HG03378 (cell line): ENCODE results near the gene DDTL.
"Not testable (repeated sequence)": the region's sequence is repeated elsewhere in the genome, so short reads cannot be mapped to it uniquely, and the experiment has no call there.

ENCODE experiments used
- ATAC-seq: cut with Tn5 transposase; IDR thresholded peaks from one replicate; pipeline ENCODE4 v1.9.1; 2021; ENCODE audit warnings: mild to moderate bottlenecking, moderate library complexity; ENCODE audit not compliant: unreplicated experiment

DDTL gene

GRCh38 chr22:23969071-23969470 lies 2.4 kb downstream of the DDTL start:
- ATAC-seq, result no peak

GRCh38 chr22:23970201-23970641 lies 3.5 kb downstream of the DDTL start:
- no peak for ATAC-seq

GRCh38 chr22:23970816-23971486 lies 4.3 kb downstream of the DDTL start:
- no peak for ATAC-seq

- not testable (repeated sequence) for ATAC-seq
Observed at GRCh38 chr22:23971927-23972326, 5.2 kb downstream of the DDTL start.

GRCh38 chr22:23974345-23974744 lies 7.7 kb downstream of the DDTL start, which contains the start of gene DDT:
Gene DDT, minus strand, starts transcription at chr22:23974441. Its CDS starts 27 bp downstream, at chr22:23974414.
- peak; percentile 87 for ATAC-seq

GRCh38 chr22:23974836-23975352 lies 8.2 kb downstream of the DDTL start:
- ATAC-seq, result peak; percentile 25

- not testable (repeated sequence) for ATAC-seq
Observed at GRCh38 chr22:23977304-23977703, 10.6 kb downstream of the DDTL start.

GRCh38 chr22:23979557-23980240 lies 13.0 kb downstream of the DDTL start, which contains the start of gene GSTT2:
Gene GSTT2, plus strand, starts transcription at chr22:23980134.
- ATAC-seq, result not testable (repeated sequence)

- not testable (repeated sequence) for ATAC-seq
Observed at GRCh38 chr22:23980567-23980966, 13.9 kb downstream of the DDTL start.

GRCh38 chr22:23984430-23984829 lies 17.7 kb downstream of the DDTL start:
- no peak for ATAC-seq

- not testable (repeated sequence) for ATAC-seq
Observed at GRCh38 chr22:23986089-23986488, 19.4 kb downstream of the DDTL start.

- not testable (repeated sequence) for ATAC-seq
Observed at GRCh38 chr22:23986538-23987178, 20.0 kb downstream of the DDTL start.

- ATAC-seq, result not testable (repeated sequence)
Observed at GRCh38 chr22:23989583-23990244, 23.0 kb downstream of the DDTL start.

- not testable (repeated sequence) for ATAC-seq
Observed at GRCh38 chr22:23993080-23993479, 26.4 kb downstream of the DDTL start.

GRCh38 chr22:23993581-23994177 lies 27.0 kb downstream of the DDTL start:
- ATAC-seq, result not testable (repeated sequence)

GRCh38 chr22:23997092-23997491 lies 30.4 kb downstream of the DDTL start:
- no peak for ATAC-seq

- not testable (repeated sequence) for ATAC-seq
Observed at GRCh38 chr22:23999779-24000178, 33.1 kb downstream of the DDTL start.

GRCh38 chr22:24001314-24001713 lies 34.6 kb downstream of the DDTL start:
- ATAC-seq, result no peak

- no peak for ATAC-seq
Observed at GRCh38 chr22:24002272-24002671, 35.6 kb downstream of the DDTL start.

GRCh38 chr22:24002851-24003250 lies 36.2 kb downstream of the DDTL start:
- no peak for ATAC-seq
